NOMO-1 treated with dmso at 0.1 percent for 144 hours (cell line): Measurements from ENCODE around the gene PRKCE.

Source experiments
- DNase-seq: peaks from one replicate; lab custom pipeline; 2025; ENCODE audit not compliant: unreplicated experiment; lab: John Stamatoyannopoulos, UW

PRKCE gene

DNA sequence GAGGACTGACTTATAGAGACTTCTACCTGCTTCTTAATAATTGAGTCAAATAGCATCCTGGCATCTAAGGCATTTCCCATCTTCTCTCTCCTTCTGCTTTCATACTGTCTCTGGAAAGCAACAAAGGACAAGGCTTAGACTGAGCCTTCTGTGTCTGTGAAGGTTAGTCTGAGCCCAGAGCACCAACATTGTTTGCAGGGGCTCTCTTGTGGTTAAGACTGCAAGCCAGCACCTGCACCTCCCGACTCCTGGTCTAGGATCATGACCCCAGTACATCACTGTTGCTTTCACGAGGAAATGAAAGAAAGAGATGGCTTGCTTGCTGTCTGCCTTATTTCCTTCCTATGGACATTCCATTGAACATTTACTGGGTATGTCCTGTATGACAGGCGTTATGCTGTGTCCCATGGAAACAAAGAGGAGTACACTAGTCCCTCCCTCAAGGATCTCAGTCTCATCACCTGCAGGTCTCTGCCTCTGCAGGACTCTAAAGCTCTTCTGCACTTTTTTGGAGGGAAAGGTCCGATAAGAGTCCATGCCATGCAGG, 330.0 kb downstream of the PRKCE start:
- DNase-seq = no peak

DNA sequence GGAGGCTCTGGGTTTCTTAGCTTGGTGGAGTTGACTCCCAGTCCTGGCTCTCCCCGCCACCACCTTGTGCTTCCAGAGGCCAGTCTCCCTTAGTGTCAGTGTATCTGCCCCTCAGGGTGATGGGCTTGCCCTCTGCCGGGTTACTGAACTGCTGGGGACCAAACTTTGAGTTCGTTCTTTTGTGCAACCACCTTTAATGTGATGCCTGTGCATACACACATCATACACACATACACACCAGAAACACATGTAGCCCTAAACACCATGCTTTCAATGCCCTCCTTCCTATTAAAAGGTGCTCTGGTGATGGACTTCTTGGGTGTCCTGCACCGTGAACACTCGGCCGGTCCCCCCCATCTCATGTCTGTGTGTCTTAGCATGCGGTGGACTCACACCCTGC, 330.6 kb downstream of the PRKCE start:
- no peak for DNase-seq

DNA sequence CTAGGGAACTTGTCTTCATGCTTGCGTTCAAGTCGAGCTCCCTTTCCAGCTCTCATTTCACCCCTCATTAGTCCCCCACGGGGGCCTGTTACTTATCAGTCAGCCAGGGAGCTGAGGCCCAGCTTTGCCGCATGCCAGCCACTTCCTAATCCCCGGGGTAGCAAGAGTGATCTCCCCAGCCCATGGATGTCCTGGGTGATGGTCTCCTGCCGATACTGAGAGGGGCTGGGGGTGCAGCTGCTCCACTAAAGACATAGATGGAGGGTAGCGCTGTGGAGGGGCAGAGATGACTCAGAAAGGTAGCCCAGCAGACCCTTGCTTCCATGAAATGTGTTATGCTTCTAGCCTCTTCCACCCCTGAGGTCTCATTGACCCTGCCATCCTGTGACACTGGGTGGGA, 331.7 kb downstream of the PRKCE start:
- DNase-seq = no peak

DNA sequence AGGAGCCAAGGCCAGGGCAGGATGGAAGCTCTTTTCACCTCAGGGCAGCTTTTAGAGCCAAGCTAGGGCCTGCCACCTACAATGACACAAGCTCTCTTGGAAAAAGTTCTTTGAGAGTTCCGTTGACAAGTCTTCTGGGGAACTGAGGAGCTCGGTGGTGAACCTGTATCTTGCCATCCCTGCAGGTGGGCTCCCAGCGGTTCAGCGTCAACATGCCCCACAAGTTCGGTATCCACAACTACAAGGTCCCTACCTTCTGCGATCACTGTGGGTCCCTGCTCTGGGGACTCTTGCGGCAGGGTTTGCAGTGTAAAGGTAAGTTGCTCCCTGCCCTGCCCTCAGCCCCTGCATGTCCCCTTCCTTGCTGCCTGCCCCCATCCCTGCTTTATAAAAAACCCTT, 332.9 kb downstream of the PRKCE start:
- no peak for DNase-seq

DNA sequence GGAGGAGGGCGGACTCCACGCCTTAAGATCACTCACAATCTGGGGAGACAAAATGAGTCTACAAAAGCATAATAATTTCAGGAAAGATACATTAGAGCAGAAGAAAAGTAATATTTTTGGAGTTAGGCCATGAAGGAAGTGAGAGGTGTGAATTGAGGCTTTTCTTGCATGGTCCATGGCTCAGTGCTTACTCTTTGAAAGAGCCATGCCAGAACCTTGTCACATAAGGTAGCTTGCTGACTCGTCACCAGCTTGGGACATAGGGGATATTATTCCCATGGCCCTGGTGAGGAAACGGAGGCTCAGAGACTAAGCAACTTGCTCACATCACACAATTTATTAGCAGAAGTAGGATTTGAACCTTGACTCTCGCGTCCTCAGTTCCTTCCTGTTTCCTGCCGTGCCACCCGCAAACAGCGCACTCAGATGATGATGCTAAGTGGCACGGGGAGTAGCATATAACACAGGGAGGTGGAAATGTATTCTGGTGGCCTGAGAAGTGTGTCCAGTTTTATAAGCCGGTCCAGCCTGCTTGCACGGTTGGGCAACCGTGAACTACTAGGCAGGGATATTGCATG, 333.5 kb downstream of the PRKCE start:
- no peak for DNase-seq

DNA sequence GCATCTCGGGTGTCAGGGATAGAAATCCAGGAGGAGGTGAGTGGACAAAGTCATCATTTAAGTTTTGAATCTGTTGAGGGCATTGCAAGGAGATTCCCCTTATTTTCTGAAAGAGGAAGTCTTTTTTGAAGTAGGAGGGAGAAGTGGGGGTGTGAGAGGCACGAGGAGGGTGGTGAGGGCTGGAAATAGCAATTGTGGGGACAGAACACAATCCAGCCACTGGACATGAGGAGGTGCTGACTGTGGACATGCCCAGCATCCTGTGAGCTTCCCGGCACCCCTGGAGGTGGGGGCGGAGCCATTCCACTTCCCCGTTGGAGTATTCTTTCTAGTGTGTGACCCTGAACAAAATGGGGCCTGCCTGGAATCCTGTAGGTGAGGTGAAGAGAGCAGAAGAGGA, 335.0 kb downstream of the PRKCE start:
- no peak for DNase-seq

DNA sequence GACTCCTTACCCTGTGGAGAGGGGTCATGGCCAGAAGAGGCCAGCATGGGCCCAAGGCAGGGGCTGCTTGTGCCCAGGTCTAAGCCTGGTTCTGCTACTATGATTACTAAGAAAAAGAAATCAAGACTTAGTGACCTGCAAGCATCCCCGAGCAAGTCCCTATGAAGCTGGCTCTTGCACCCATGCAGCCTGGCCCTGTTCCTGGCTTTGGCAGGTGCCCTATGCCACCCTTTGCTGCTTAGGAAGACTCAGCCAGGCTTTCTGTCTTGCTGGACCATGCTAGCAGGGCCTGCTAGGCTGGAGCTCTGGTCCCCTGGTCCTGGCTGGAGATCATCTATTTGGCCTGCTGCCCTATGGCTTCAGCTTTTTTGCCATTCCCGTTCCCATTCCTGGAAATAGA, 336.4 kb downstream of the PRKCE start:
- DNase-seq = no peak

DNA sequence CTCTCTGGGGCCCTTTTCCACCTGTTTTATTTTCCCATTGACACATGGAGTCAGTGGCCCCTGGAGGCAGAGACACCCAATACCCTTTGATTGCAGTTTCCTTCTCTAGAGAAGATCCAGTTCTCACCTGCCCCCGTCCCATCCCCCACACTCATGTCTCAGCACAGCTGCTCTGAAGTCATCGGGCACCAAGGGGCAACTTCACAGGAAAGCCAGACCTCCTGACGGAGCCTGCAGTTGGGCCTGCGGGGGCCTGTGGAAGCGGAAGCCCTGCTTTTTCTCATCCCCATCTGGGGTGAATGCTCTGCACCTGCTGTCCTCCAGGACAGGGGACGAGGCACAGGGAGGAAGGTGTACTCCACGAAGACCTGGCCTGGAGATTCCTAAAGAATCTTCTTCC, 337.4 kb downstream of the PRKCE start:
- no peak for DNase-seq

DNA sequence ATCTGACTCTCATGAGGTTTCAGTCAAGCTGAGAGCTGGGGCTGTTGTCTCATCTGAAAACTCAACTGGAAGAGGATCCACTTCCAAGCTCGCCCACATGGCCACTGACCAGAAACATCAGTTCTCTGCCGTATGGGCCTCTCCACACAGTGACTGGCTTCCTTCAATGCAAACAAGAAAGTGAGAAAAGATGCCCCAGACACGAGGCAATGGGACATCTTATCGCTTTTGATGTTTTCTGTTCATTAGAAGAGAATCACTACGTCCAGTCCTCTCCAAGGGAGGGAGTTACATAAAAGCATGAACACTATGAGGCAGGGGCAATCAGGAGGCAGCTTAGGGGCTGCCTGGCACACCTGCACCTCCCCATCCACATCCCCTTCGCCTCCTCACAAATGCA, 338.7 kb downstream of the PRKCE start:
- no peak for DNase-seq

DNA sequence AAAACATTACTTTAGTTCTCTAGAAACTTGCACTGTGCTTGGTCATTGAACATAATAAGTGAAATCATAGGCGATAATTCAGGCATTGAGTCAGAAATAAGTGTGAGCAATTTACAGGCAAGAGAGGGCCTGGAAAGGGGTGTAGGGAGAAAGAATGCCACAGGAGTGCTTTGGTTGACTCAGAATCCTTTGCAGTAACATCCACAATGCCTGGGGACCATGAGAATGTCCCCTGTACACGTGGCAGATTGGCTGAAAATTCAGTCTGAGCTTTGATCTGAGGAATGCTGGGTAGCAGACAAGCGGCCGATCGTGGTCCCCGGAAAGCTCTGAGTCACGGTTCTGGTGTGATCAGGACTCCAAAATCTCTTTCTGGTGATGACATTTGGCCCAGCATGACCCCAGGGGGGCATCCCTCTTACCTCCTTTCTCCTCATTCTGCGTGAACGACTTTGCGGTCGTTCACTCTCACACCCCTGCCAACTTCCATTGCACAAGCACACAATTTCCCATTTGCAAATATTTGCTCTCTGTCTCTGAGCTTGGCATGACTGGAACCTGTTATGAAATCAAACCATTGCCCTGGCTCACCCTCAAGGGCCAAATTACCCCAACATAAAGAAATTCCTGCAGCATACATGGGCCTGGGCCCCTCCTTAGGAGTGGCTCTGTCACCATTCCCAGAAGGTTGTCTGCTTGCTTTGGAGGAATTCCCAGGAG, 340.7 kb downstream of the PRKCE start:
- DNase-seq = no peak

DNA sequence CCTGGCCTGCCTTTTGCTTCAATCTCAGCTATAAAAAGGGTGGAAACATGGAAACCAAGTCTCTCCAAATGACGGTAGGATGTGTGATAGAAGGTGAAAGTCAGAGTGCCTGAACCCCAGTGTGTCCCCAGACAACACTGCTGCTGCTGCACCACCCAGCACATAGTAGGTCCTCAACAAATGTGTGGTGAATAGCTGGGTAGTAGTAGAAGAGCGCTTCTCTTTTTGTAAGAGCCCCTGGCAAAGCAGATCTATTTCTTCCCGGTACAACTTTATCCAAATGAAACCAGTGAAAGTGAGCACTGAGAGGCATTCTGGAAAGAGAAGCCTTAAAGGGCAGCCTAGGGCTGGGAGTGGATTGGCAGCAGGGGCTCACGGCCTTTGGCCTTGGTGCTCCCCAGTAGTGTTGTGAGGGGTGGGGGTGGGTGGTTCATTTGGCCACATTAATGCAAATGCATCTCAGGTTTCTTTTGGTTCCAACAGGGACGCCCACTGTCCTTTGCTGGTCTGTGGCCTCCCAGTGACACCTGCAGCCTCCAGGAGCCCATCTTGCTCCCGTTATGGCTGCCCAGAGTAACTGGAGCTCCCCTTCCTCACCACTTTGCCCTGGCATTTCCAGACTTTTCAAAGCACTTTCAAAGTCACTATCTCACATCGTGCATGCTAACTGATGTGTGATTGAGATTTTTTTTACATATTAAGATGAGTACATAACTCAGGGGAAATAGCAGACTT, 341.4 kb downstream of the PRKCE start:
- DNase-seq = no peak

DNA sequence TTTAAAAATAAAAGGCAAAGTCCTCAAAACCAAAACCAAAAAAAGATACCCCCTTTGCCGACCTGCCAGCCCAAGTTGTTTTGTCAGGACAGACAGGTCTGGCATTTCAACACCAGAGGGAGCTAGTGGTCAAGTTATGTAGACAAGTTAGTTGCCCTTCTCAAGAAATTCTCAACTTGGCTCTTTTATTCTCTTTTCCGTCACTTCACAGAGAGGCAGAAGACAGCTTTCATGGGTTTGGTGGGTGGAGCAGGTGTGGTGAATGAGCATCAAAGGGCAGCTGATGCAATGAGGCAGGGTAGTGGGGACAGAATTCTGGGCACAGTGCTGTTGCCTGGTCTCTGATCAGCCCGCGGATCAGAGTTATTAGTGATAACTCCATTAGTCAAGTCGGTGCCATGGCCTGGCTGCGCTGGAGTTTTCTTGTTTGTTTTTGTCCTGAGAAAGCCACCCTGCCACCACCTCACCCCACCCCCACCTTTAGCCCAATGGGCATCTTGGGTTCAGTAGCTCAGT, 342.1 kb downstream of the PRKCE start:
- no peak for DNase-seq

DNA sequence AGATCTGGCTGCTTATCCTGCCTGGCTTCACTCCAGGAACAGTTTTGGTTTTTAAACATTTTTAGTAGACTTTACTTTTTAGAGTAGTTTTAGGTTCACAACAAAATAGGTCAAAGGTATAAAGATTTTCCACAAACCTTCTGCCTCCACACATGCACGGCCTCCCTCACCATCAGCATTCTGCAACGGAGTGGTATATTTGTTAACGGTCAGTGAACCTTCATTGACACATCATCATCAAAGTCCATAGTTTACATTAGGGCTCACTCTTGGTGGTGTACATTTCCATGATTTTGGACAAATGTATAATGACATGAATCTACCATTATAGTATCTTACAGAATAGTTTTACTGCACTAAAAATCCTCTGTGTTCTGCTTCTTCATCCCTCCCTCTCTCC, 342.6 kb downstream of the PRKCE start:
- DNase-seq = no peak

DNA sequence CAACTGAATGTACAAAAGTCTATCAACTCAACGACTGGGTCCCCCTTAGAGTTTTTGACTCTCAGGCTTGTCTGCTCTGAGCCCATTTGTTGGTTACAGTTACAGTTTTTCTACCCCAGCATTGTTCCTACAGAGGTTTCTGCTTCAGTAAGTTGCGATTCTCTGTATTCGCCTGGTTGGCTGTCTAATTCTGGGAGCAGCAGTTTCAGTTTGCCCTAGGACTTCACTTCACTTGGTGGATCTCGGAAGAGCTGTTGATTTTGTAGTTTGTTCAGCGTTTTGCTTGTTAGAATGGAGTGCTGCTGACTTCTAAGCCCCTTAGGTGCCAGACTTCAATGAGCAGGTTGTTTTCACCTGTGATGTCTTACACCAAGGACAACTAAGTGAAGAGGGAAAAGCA, 349.2 kb downstream of the PRKCE start:
- no peak for DNase-seq

DNA sequence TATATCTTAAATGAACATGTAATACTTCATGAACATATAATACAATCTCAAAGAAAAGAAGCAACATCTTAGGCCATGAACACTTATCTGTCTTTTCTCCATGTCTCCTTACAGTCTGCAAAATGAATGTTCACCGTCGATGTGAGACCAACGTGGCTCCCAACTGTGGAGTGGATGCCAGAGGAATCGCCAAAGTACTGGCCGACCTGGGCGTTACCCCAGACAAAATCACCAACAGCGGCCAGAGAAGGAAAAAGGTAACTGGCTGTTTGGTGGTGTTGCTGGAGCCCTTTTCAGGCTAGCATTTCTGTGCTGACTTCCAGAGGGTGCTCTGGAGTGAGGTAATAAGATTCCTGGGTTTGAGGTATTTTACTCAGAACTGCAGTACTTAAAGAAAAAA, 349.8 kb downstream of the PRKCE start:
- no peak for DNase-seq

DNA sequence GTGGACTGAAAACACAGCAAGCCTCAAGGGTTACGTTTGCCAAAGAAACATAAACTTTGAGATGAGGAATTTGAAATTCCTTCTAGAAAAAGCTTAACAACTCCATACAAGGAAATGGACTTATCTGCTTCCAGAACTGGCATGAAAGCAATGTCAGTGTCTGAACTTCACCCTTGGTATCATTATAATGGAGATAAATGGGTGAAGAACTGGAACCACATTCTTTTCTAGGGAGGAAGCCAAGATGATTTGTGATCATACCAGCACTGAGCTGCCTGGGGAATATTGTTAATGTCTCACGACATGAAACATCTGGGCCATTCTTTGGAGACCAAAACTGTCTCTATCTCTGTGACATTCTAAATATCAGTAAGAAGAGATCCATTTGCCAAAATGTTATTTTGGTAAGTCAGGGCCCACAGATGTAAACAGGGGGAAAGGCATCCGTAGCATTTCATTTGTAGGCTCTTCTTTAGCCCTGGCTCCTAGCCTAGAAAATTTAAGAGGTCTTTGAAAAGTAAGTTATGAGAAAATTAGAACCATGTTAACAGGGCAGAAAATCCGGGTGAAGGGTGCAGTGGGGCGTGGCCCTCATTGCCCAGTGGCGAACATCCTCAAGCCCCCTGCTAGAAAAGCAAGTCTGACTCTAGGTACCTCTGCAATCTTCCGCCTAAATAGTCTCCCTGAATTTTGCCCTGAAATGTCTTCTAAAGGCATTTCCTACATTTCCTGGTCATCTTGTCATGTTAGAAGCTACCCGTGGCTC, 350.4 kb downstream of the PRKCE start:
- DNase-seq = no peak

DNA sequence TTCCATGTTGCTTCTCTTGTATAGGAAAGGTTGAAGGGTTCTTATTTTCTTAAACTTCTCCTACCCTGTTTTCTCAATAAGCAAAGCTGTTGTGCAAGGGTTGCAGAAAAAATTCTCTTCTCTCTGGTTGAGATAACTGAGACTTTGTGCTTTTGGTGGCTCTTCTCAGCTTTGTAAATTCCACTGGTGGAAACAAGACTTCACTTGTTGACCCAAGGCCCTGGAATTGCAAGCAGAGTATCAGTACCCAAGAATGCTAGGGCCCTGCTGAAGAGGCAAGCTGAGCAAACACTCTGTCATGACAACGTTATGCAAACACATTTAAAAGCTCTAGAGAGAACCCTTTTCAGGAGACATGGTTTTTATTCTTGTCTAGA, 351.0 kb downstream of the PRKCE start:
- DNase-seq = no peak

DNA sequence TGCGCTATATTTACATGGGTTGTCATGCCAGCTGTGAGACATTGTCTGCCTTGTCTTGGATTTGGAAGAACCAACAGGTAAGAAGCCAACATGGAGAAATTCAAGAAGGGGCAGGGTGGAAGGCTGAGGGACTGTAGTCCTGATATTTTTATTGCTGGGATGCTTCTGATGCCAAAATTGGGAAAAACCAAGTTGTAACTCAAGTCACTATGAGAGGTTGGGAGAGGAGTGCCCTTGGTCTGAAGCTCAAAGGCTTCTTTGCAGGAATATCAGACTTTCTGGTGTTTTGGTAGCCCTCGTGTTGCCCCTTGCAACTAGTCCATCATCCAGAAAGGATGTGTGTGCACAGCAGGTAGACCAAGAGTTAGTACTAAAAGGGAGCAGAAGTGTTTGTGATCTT, 351.5 kb downstream of the PRKCE start:
- DNase-seq = no peak

DNA sequence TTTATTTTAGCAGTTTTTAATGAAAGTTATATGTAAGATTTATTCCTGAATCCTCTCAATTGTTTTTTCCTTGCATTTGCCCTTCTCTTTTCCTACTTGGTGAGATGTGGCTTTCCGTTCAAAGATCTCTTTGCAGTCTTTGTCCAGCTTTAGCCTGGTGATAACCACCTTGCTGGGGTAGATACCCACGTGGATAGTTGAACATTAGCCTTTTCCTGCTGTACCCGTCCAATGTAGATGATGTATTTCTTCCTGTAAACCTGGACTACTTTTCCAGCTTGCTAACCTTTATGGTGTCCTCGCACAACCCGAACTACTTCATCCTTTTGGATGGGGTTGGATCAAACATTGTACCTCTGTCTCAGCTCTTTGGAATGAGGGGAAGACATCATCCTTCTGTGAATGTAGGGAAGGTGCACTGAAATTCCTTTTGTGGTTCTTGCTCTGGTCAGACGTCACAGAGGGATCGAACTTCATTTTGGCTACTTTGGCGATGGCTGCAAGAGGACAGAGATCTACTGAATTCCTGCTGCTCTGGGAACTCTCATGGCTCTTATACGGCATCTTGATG, 352.5 kb downstream of the PRKCE start:
- DNase-seq = no peak

DNA sequence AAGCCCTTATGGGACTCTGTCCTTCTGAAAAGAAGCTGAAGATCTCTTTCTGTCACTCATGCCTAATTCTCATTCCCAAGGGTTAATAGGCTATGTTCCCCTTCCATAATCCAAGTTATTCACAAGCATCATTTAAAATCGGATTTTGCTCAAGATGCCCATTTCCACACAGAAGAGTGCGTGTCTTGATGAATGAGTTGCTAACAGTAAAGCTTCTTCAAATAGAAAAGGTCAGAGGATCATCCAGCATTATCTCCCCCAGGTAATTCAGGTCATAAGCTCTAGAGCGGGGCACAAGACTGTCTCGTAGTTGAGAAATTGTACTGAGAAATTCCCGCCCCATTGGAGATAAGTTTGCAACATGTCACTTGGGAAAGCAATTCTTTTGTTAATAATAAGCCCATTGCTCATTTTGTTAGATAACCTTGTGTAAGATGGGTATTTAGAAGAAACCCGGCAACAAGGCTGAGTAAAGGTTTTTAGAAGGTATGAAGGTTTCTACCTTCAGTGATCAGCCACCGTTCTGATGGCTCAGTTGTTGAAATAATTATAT, 355.1 kb downstream of the PRKCE start:
- no peak for DNase-seq

DNA sequence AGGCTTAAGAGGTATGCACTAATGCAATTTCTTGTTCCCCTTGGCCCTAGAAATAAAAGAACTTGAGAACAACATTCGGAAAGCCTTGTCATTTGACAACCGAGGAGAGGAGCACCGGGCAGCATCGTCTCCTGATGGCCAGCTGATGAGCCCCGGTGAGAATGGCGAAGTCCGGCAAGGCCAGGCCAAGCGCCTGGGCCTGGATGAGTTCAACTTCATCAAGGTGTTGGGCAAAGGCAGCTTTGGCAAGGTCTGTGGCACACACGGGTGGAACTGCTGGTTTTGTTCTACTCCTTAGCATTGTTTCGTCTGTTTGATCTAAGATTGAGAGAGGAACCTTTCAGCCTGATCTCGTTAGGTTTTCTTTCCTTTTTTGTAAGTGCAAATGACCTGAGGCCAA, 355.9 kb downstream of the PRKCE start:
- no peak for DNase-seq
